Measurements from ENCODE around the gene PHF2.

GRCh38 chr9:93676310-93677047 lies 100.1 kb downstream of the PHF2 start:
- no peak for TF ChIP-seq CTCF (IDR thresholded peaks at IDR 0.05)
- TF ChIP-seq EZH2 (IDR thresholded peaks at IDR 0.05; ENCODE audit: borderline replicate concordance, insufficient read depth, low read depth, low read length, poor library complexity, severe bottlenecking) = no peak
